ENCODE results near the gene PPP1R9B. TPM values are rescaled to one million over a fixed set of nuclear protein-coding genes. Genes with fewer than 3 reads are reported as not detected.

Gene PPP1R9B
- total RNA-seq, 1 donor from 2014 or later, result 176 TPM

DNA sequence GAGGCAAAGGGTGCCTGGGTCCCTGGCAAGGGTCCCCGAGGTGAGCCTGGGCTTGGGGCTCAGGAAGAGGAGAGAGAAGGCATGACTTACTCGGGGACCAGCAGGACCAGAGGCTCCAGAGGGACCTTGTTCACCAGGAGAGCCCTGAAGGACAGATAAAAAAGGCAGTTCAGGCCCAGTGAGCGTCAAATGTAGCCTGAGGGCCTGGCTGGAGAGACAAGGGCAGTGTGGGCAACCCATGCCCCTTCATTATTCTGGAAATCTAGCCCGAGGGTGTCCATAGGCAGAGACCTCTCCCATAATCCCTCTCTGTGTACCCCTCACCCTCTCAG is 36.9 kb upstream of the PPP1R9B start:
- no peak for DNase-seq (ENCODE audit: extremely low spot score, unreplicated experiment)
- Mint-ChIP-seq H3K36me3 (ENCODE audit: unreplicated experiment) (peaks cover 51% of the 10 kb centered on the region), H3K27me3 (ENCODE audit: unreplicated experiment) (no peaks in the 10 kb centered on the region), H3K27ac (ENCODE audit: unreplicated experiment) (peak overlapping the region; percentile 98), H3K4me1 (ENCODE audit: unreplicated experiment) (peaks cover 95% of the 10 kb centered on the region), H3K4me3 (ENCODE audit: unreplicated experiment) (peak overlapping the region; percentile 29), H3K9me3 (ENCODE audit: unreplicated experiment) (no peaks in the 10 kb centered on the region)
- TF ChIP-seq, protein P1, sequence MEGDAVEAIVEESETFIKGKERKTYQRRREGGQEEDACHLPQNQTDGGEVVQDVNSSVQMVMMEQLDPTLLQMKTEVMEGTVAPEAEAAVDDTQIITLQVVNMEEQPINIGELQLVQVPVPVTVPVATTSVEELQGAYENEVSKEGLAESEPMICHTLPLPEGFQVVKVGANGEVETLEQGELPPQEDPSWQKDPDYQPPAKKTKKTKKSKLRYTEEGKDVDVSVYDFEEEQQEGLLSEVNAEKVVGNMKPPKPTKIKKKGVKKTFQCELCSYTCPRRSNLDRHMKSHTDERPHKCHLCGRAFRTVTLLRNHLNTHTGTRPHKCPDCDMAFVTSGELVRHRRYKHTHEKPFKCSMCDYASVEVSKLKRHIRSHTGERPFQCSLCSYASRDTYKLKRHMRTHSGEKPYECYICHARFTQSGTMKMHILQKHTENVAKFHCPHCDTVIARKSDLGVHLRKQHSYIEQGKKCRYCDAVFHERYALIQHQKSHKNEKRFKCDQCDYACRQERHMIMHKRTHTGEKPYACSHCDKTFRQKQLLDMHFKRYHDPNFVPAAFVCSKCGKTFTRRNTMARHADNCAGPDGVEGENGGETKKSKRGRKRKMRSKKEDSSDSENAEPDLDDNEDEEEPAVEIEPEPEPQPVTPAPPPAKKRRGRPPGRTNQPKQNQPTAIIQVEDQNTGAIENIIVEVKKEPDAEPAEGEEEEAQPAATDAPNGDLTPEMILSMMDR (IDR thresholded peaks at IDR 0.05), result no peak

DNA sequence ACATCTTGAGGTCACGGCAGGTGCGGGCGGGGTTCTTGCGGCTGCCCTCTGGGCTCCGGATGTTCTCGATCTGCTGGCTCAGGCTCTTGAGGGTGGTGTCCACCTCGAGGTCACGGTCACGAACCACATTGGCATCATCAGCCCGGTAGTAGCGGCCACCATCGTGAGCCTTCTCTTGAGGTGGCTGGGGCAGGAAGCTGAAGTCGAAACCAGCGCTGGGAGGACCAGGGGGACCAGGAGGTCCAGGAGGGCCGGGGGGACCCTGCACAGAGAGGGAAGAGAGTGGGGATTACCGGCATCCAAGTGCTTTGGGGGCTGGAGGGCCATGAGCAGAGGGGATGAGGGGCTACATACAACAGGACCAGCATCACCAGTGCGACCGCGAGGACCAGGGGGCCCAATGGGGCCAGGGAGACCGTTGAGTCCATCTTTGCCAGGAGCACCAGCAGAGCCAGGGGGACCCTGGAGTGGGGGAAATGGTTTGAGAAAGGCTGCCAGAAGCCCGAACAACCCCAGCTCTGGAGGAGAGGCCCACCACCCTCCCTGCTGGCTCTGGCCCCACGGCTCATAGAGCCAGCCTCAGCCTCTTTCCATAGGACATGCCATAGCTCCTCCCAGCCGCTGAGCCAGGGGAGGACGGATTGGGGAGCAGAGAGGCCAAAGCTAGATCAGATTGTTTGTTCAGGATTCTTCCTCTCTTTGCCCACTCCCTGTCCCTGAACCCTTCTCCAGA is 36.4 kb upstream of the PPP1R9B start:
- no peaks in the 10 kb centered on the region for H3K27me3 Mint-ChIP-seq (ENCODE audit: unreplicated experiment)
- no peak for DNase-seq (ENCODE audit: extremely low spot score, unreplicated experiment)
- H3K4me1 Mint-ChIP-seq (ENCODE audit: unreplicated experiment), result peaks cover 93% of the 10 kb centered on the region
- H3K4me3 Mint-ChIP-seq (ENCODE audit: unreplicated experiment), result peak overlapping the region; percentile 29
- peak overlapping the region; percentile 98 for H3K27ac Mint-ChIP-seq (ENCODE audit: unreplicated experiment)
- H3K36me3 Mint-ChIP-seq (ENCODE audit: unreplicated experiment), result peaks cover 51% of the 10 kb centered on the region
- TF ChIP-seq, protein P1 (IDR thresholded peaks at IDR 0.05), result no peak
- H3K9me3 Mint-ChIP-seq (ENCODE audit: unreplicated experiment), result no peaks in the 10 kb centered on the region

DNA sequence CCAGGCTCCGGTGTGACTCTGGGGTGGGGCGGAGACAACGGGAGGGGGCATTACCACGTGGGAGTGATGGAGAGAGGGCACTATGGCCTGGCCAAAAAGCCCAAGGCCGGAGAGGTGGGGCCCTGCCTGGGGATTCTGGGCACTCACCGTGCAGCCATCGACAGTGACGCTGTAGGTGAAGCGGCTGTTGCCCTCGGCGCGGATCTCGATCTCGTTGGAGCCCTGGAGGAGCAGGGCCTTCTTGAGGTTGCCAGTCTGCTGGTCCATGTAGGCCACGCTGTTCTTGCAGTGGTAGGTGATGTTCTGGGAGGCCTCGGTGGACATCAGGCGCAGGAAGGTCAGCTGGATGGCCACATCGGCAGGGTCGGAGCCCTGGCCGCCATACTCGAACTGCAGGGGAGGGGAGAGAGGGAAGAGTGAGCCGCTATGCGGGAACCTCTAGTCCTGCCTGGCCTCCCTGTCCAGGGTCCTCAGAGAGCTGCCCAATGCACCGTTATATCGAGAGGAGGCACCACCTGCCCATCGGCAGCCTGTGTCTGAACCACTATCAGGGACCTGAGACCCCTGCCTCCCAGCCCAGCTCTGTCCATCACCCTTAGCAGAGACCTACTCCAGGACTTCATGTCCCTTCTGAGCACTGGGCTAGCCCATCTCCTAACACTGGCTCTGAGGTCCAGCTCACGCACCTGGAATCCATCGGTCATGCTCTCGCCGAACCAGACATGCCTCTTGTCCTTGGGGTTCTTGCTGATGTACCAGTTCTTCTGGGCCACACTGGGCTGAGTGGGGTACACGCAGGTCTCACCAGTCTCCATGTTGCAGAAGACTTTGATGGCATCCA is 35.4 kb upstream of the PPP1R9B start:
- H3K27me3 Mint-ChIP-seq (ENCODE audit: unreplicated experiment), result no peaks in the 10 kb centered on the region
- peaks cover 45% of the 10 kb centered on the region for H3K36me3 Mint-ChIP-seq (ENCODE audit: unreplicated experiment)
- H3K9me3 Mint-ChIP-seq (ENCODE audit: unreplicated experiment), result no peaks in the 10 kb centered on the region
- no peak for DNase-seq (ENCODE audit: extremely low spot score, unreplicated experiment)
- peak overlapping the region; percentile 45 for H3K4me3 Mint-ChIP-seq (ENCODE audit: unreplicated experiment)
- peaks cover 93% of the 10 kb centered on the region for H3K4me1 Mint-ChIP-seq (ENCODE audit: unreplicated experiment)
- H3K27ac Mint-ChIP-seq (ENCODE audit: unreplicated experiment), result peak overlapping the region; percentile 98
- TF ChIP-seq, protein P1 (IDR thresholded peaks at IDR 0.05), result no peak

DNA sequence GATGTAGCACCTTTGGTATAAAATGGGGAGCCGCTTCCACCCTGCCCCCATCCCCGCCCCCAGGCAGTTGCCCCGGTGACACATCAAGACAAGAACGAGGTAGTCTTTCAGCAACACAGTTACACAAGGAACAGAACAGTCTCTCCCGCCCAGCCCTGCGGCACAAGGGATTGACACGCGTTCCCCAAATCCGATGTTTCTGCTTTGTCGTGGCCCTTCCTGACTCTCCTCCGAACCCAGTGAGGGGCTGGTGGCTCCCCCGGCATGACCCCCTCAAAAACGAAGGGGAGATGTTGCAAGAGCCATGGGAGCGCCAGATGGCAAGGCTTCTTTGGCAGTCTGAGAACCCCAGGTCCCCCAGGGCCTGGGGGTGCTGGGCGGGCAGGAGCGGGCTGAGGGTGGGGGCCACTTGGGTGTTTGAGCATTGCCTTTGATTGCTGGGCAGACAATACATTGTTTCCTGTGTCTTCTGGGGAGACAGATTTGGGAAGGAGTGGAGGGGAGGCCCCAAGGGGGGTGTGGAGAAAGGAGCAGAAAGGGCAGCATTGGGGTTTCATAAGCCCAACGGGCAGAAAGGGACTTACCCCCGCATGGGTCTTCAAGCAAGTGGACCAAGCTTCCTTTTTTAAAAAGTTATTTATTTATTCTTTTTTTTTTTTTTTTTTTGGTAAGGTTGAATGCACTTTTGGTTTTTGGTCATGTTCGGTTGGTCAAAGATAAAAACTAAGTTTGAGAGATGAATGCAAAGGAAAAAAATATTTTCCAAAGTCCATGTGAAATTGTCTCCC is 34.3 kb upstream of the PPP1R9B start:
- peak overlapping the region; percentile 45 for H3K4me3 Mint-ChIP-seq (ENCODE audit: unreplicated experiment)
- peak overlapping the region; percentile 98 for H3K27ac Mint-ChIP-seq (ENCODE audit: unreplicated experiment)

More for the DNA sequence above, 34.3 kb upstream of the PPP1R9B start:
- Mint-ChIP-seq H3K36me3 (ENCODE audit: unreplicated experiment) (peaks cover 37% of the 10 kb centered on the region), H3K4me1 (ENCODE audit: unreplicated experiment) (peaks cover 91% of the 10 kb centered on the region), H3K9me3 (ENCODE audit: unreplicated experiment) (no peaks in the 10 kb centered on the region), H3K27me3 (ENCODE audit: unreplicated experiment) (no peaks in the 10 kb centered on the region)
- TF ChIP-seq, protein P1 (IDR thresholded peaks at IDR 0.05), result no peak
- no peak for DNase-seq (ENCODE audit: extremely low spot score, unreplicated experiment)

All from osteocyte (in vitro differentiated cells).